Uterus (tissue), 2 donors: ENCODE data around the gene JAZF1.

Source experiments
- CTCF ChIP-seq, 4 experiments: fragments of 200-600 bp in 2 of 4; fragments of 450-650 bp in 2 of 4; sonication (generic) in 2 of 4; IDR thresholded peaks; one replicate each; pipeline ENCODE4 v1.5.1; 2016 to 2019; ENCODE audit warnings: antibody characterized with exemption in 4 of 4, mild to moderate bottlenecking in 2 of 4, moderate library complexity in 1 of 4
- POLR2A ChIP-seq, 2 donors: fragments of 450-650 bp; IDR thresholded peaks; one replicate each; pipeline ENCODE4 v1.6.1; 2016; ENCODE audit warnings: antibody characterized with exemption in 2 of 2, mild to moderate bottlenecking in 1 of 2, moderate library complexity in 1 of 2

- TF ChIP-seq POLR2A (IDR thresholded peaks at IDR 0.05) (no peak), CTCF (IDR thresholded peaks at IDR 0.05) (no peak)
These were observed 114.8 kb downstream of the JAZF1 start for GRCh38 chr7:28065721-28066285.
